ENCODE results near the gene ARL3. TPM values are rescaled to one million over a fixed set of nuclear protein-coding genes. Genes with fewer than 3 reads are reported as not detected.

ARL3 gene
- polyA plus RNA-seq, 2 donors = 2.2 to 4.6 TPM

GRCh38 chr10:102644066-102644645, 70.0 kb downstream of the ARL3 start, which contains the start of gene TRIM8:
TRIM8 (plus strand) TSS chr10:102644479; CDS start chr10:102644618, 139 bp downstream.
- Histone ChIP-seq H3K36me3 (ENCODE audit: control insufficient read depth in 2 of 2, insufficient read depth in 2 of 2, low read length in 1 of 2) (peaks cover 0 to 7% of the 10 kb centered on the region in 2 donors), H3K4me3 (ENCODE audit: low read depth in 1 of 2, low read length in 2 of 2) (peak within 1 kb of the TSS; percentile 73 to 84), H3K9me3 (ENCODE audit: control insufficient read depth in 2 of 2, insufficient read depth in 1 of 2, low read depth in 1 of 2, low read length in 1 of 2) (no peaks in the 10 kb centered on the region), H3K27me3 (ENCODE audit: control insufficient read depth in 1 of 2, insufficient read depth in 2 of 2, low read length in 2 of 2) (no peaks in the 10 kb centered on the region), H3K4me1 (ENCODE audit: control insufficient read depth in 2 of 2, insufficient read depth in 2 of 2, low read length in 1 of 2) (peaks cover 16 to 29% of the 10 kb centered on the region in 2 donors), H3K27ac (ENCODE audit: low read depth in 2 of 2, low read length in 1 of 2) (peak within 1 kb of the TSS; percentile 94 to 97)
- WGBS, 2 donors = 0 to 1% methylated on average over 41 to 80 of the region's 80 CpGs

GRCh38 chr10:102643336-102644065, 70.7 kb downstream of the ARL3 start:
- peaks cover 10 to 23% of the 10 kb centered on the region in 2 donors for H3K4me1 ChIP-seq (ENCODE audit: control insufficient read depth in 2 of 2, insufficient read depth in 2 of 2, low read length in 1 of 2)
- H3K9me3 ChIP-seq (ENCODE audit: control insufficient read depth in 2 of 2, insufficient read depth in 1 of 2, low read depth in 1 of 2, low read length in 1 of 2) = no peaks in the 10 kb centered on the region
- H3K27me3 ChIP-seq (ENCODE audit: control insufficient read depth in 1 of 2, insufficient read depth in 2 of 2, low read length in 2 of 2) = no peaks in the 10 kb centered on the region
- H3K27ac ChIP-seq (ENCODE audit: low read depth in 2 of 2, low read length in 1 of 2) = peak overlapping the region; percentile 94 to 97
- H3K36me3 ChIP-seq (ENCODE audit: control insufficient read depth in 2 of 2, insufficient read depth in 2 of 2, low read length in 1 of 2) = peaks cover 0 to 3% of the 10 kb centered on the region in 2 donors
- 1% methylated on average over 60 to 76 of the region's 76 CpGs for WGBS, 2 donors
- H3K4me3 ChIP-seq (ENCODE audit: low read depth in 1 of 2, low read length in 2 of 2) = peak overlapping the region; percentile 73 to 84

GRCh38 chr10:102642736-102643335, 71.4 kb downstream of the ARL3 start:
- peak overlapping the region; percentile 94 to 97 for H3K27ac ChIP-seq (ENCODE audit: low read depth in 2 of 2, low read length in 1 of 2)
- no peaks in the 10 kb centered on the region for H3K36me3 ChIP-seq (ENCODE audit: control insufficient read depth in 2 of 2, insufficient read depth in 2 of 2, low read length in 1 of 2)
- H3K27me3 ChIP-seq (ENCODE audit: control insufficient read depth in 1 of 2, insufficient read depth in 2 of 2, low read length in 2 of 2) = no peaks in the 10 kb centered on the region
- no peaks in the 10 kb centered on the region for H3K9me3 ChIP-seq (ENCODE audit: control insufficient read depth in 2 of 2, insufficient read depth in 1 of 2, low read depth in 1 of 2, low read length in 1 of 2)
- WGBS, 2 donors = 1 to 2% methylated on average over 44 to 45 of the region's 45 CpGs
- H3K4me3 ChIP-seq (ENCODE audit: low read depth in 1 of 2, low read length in 2 of 2) = peak overlapping the region; percentile 73 to 84
- H3K4me1 ChIP-seq (ENCODE audit: control insufficient read depth in 2 of 2, insufficient read depth in 2 of 2, low read length in 1 of 2) = peaks cover 3 to 17% of the 10 kb centered on the region in 2 donors

- no peaks in the 10 kb centered on the region for H3K27me3 ChIP-seq (ENCODE audit: control insufficient read depth in 1 of 2, insufficient read depth in 2 of 2, low read length in 2 of 2)
- peak overlapping the region; percentile 94 to 97 for H3K27ac ChIP-seq (ENCODE audit: low read depth in 2 of 2, low read length in 1 of 2)
- H3K4me1 ChIP-seq (ENCODE audit: control insufficient read depth in 2 of 2, insufficient read depth in 2 of 2, low read length in 1 of 2) = peaks cover 2 to 10% of the 10 kb centered on the region in 2 donors
- no peaks in the 10 kb centered on the region for H3K9me3 ChIP-seq (ENCODE audit: control insufficient read depth in 2 of 2, insufficient read depth in 1 of 2, low read depth in 1 of 2, low read length in 1 of 2)
- 1% methylated on average over 57 to 77 of the region's 77 CpGs for WGBS, 2 donors
- no peaks in the 10 kb centered on the region for H3K36me3 ChIP-seq (ENCODE audit: control insufficient read depth in 2 of 2, insufficient read depth in 2 of 2, low read length in 1 of 2)
- H3K4me3 ChIP-seq (ENCODE audit: low read depth in 1 of 2, low read length in 2 of 2) = peak overlapping the region; percentile 73 to 84
Measured at GRCh38 chr10:102641880-102642735, 72.1 kb downstream of the ARL3 start.

GRCh38 chr10:102641402-102641801, 72.8 kb downstream of the ARL3 start:
- 17 to 25% methylated on average over 7 of the region's 7 CpGs for WGBS, 2 donors
- H3K36me3 ChIP-seq (ENCODE audit: control insufficient read depth in 2 of 2, insufficient read depth in 2 of 2, low read length in 1 of 2) = no peaks in the 10 kb centered on the region
- H3K9me3 ChIP-seq (ENCODE audit: control insufficient read depth in 2 of 2, insufficient read depth in 1 of 2, low read depth in 1 of 2, low read length in 1 of 2) = no peaks in the 10 kb centered on the region
- no peaks in the 10 kb centered on the region for H3K27me3 ChIP-seq (ENCODE audit: control insufficient read depth in 1 of 2, insufficient read depth in 2 of 2, low read length in 2 of 2)
- peaks cover 0 to 3% of the 10 kb centered on the region in 2 donors for H3K4me1 ChIP-seq (ENCODE audit: control insufficient read depth in 2 of 2, insufficient read depth in 2 of 2, low read length in 1 of 2)
- H3K4me3 ChIP-seq (ENCODE audit: low read depth in 1 of 2, low read length in 2 of 2) = peak overlapping the region in 1 of 2 donors; percentile 73
- peak overlapping the region in 1 of 2 donors; percentile 90 for H3K27ac ChIP-seq (ENCODE audit: low read depth in 2 of 2, low read length in 1 of 2)

- 38 to 39% methylated on average over 2 of the region's 2 CpGs for WGBS, 2 donors
- Histone ChIP-seq H3K27ac (ENCODE audit: low read depth in 2 of 2, low read length in 1 of 2) (no peak overlapping the region), H3K9me3 (ENCODE audit: control insufficient read depth in 2 of 2, insufficient read depth in 1 of 2, low read depth in 1 of 2, low read length in 1 of 2) (no peaks in the 10 kb centered on the region)
Measured at GRCh38 chr10:102639537-102639936, 74.7 kb downstream of the ARL3 start.

GRCh38 chr10:102635377-102635776, 78.8 kb downstream of the ARL3 start:
- H3K27me3 ChIP-seq (ENCODE audit: control insufficient read depth in 1 of 2, insufficient read depth in 2 of 2, low read length in 2 of 2) = no peaks in the 10 kb centered on the region
- peaks cover 3 to 6% of the 10 kb centered on the region in 2 donors for H3K4me1 ChIP-seq (ENCODE audit: control insufficient read depth in 2 of 2, insufficient read depth in 2 of 2, low read length in 1 of 2)
- no peaks in the 10 kb centered on the region for H3K9me3 ChIP-seq (ENCODE audit: control insufficient read depth in 2 of 2, insufficient read depth in 1 of 2, low read depth in 1 of 2, low read length in 1 of 2)
- WGBS, 2 donors = 52 to 60% methylated on average over 4 of the region's 4 CpGs
- no peak overlapping the region for H3K4me3 ChIP-seq (ENCODE audit: low read depth in 1 of 2, low read length in 2 of 2)
- peak overlapping the region in 1 of 2 donors; percentile 17 for H3K27ac ChIP-seq (ENCODE audit: low read depth in 2 of 2, low read length in 1 of 2)
- peaks cover 0 to 7% of the 10 kb centered on the region in 2 donors for H3K36me3 ChIP-seq (ENCODE audit: control insufficient read depth in 2 of 2, insufficient read depth in 2 of 2, low read length in 1 of 2)

More at GRCh38 chr10:102639537-102639936, 74.7 kb downstream of the ARL3 start:
- no peaks in the 10 kb centered on the region for H3K27me3 ChIP-seq (ENCODE audit: control insufficient read depth in 1 of 2, insufficient read depth in 2 of 2, low read length in 2 of 2)
- H3K36me3 ChIP-seq (ENCODE audit: control insufficient read depth in 2 of 2, insufficient read depth in 2 of 2, low read length in 1 of 2) = no peaks in the 10 kb centered on the region
- H3K4me1 ChIP-seq (ENCODE audit: control insufficient read depth in 2 of 2, insufficient read depth in 2 of 2, low read length in 1 of 2) = peaks cover 0 to 4% of the 10 kb centered on the region in 2 donors
- no peak overlapping the region for H3K4me3 ChIP-seq (ENCODE audit: low read depth in 1 of 2, low read length in 2 of 2)

- no peak overlapping the region for H3K4me3 ChIP-seq (ENCODE audit: low read depth in 1 of 2, low read length in 2 of 2)
- no peaks in the 10 kb centered on the region for H3K27me3 ChIP-seq (ENCODE audit: control insufficient read depth in 1 of 2, insufficient read depth in 2 of 2, low read length in 2 of 2)
- peak overlapping the region; percentile 17 to 48 for H3K27ac ChIP-seq (ENCODE audit: low read depth in 2 of 2, low read length in 1 of 2)
- no peaks in the 10 kb centered on the region for H3K9me3 ChIP-seq (ENCODE audit: control insufficient read depth in 2 of 2, insufficient read depth in 1 of 2, low read depth in 1 of 2, low read length in 1 of 2)
- H3K36me3 ChIP-seq (ENCODE audit: control insufficient read depth in 2 of 2, insufficient read depth in 2 of 2, low read length in 1 of 2) = peaks cover 0 to 12% of the 10 kb centered on the region in 2 donors
- H3K4me1 ChIP-seq (ENCODE audit: control insufficient read depth in 2 of 2, insufficient read depth in 2 of 2, low read length in 1 of 2) = peaks cover 3 to 6% of the 10 kb centered on the region in 2 donors
- 48 to 59% methylated on average over 4 of the region's 4 CpGs for WGBS, 2 donors
Measured at GRCh38 chr10:102634686-102635085, 79.5 kb downstream of the ARL3 start.

GRCh38 chr10:102633848-102634247, 80.3 kb downstream of the ARL3 start:
- Histone ChIP-seq H3K9me3 (ENCODE audit: control insufficient read depth in 2 of 2, insufficient read depth in 1 of 2, low read depth in 1 of 2, low read length in 1 of 2) (no peaks in the 10 kb centered on the region), H3K27me3 (ENCODE audit: control insufficient read depth in 1 of 2, insufficient read depth in 2 of 2, low read length in 2 of 2) (no peaks in the 10 kb centered on the region), H3K36me3 (ENCODE audit: control insufficient read depth in 2 of 2, insufficient read depth in 2 of 2, low read length in 1 of 2) (peaks cover 0 to 12% of the 10 kb centered on the region in 2 donors), H3K27ac (ENCODE audit: low read depth in 2 of 2, low read length in 1 of 2) (peak overlapping the region; percentile 24 to 45), H3K4me3 (ENCODE audit: low read depth in 1 of 2, low read length in 2 of 2) (no peak overlapping the region), H3K4me1 (ENCODE audit: control insufficient read depth in 2 of 2, insufficient read depth in 2 of 2, low read length in 1 of 2) (peaks cover 3 to 6% of the 10 kb centered on the region in 2 donors)
- WGBS, 2 donors = 70 to 75% methylated on average over 3 to 5 of the region's 5 CpGs

Measured in esophagus (tissue), 2 donors.